ENCODE measurements around the gene MAN2C1.
"Not testable (repeated sequence)": the region's sequence is repeated elsewhere in the genome, so short reads cannot be mapped to it uniquely, and the experiment has no call there.

Gene MAN2C1

DNA sequence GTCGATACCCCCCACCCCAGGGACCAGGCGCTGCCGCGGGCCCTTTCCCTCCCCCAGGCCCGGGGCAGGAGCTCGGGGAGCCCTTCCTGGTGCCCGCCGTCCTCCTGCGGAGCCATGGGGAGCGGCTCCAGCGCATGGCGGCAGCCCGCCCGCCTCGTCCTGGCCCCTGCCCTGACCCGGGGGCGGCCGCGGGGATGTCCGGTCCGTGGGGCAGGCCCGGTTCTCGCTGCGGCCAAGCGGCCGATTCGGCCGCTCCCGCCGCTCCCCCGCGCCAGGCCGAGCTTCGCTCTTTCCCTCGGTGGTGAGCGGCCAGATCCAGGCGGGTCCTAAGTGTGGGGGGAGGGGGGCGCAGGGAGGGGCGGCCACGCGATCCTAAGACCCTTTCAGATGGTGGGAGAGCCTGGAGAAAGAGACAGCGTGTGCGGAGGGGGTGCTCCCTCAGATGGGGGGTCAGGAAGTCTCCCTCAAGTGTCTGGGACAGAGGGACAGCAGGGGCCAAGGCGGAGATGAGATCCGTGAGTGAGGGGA is 20.3 kb downstream of the MAN2C1 start:
- DNase-seq (ENCODE audit: low spot score): no peak
- in situ Hi-C loops (cut with MboI; ENCODE audit: low sequenced_read_pairs, unreplicated experiment): no loop called here
- TF ChIP-seq, protein P1, sequence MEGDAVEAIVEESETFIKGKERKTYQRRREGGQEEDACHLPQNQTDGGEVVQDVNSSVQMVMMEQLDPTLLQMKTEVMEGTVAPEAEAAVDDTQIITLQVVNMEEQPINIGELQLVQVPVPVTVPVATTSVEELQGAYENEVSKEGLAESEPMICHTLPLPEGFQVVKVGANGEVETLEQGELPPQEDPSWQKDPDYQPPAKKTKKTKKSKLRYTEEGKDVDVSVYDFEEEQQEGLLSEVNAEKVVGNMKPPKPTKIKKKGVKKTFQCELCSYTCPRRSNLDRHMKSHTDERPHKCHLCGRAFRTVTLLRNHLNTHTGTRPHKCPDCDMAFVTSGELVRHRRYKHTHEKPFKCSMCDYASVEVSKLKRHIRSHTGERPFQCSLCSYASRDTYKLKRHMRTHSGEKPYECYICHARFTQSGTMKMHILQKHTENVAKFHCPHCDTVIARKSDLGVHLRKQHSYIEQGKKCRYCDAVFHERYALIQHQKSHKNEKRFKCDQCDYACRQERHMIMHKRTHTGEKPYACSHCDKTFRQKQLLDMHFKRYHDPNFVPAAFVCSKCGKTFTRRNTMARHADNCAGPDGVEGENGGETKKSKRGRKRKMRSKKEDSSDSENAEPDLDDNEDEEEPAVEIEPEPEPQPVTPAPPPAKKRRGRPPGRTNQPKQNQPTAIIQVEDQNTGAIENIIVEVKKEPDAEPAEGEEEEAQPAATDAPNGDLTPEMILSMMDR (IDR thresholded peaks at IDR 0.05; ENCODE audit: borderline replicate concordance, control extremely low read depth, extremely low read depth, insufficient read depth, missing control alignments): no peak

DNA sequence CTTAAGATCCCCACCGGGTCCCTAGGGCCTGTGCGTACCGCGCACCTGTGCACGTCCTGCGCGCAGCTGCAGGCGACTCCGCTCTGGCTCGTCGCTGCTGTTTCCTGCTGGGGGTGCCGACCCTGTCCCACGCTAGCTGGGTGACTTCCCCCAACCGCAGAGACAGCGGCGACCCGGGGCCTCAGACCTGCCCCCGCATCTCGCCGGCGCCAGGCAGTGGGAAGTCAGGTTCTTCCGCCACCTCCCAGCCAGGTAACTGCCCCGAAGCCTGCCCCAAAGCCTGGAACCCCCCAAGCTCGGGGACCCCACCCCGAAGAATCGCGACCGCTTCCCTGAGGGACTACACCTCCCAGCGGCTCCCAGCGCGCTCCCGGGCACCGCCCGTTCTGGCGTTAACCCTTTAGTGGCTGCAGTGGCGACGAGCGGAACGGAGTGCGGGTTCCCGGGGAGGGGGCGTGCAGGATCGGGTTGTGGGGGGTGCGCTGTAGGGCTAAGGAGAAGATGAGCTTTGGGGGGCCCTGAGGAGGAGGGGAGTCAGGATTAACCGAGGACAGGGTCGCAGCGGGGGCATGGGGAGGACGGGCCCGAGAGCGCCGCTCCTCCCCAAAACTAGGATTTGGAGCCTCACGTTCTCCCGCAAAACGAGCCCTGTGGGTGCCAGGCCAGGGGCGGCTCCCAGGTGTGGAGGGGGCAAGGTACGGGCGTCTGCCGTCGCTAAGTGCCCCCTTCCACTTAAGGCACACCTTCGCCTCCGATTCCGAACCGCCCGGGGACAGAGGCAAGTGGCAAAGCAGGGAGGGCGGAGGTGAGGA is 21.0 kb downstream of the MAN2C1 start:
- TF ChIP-seq, protein P1 (IDR thresholded peaks at IDR 0.05; ENCODE audit: borderline replicate concordance, control extremely low read depth, extremely low read depth, insufficient read depth, missing control alignments): no peak
- DNase-seq (ENCODE audit: low spot score): peak; percentile 77
- in situ Hi-C loops (cut with MboI; ENCODE audit: low sequenced_read_pairs, unreplicated experiment): no loop called here

DNA sequence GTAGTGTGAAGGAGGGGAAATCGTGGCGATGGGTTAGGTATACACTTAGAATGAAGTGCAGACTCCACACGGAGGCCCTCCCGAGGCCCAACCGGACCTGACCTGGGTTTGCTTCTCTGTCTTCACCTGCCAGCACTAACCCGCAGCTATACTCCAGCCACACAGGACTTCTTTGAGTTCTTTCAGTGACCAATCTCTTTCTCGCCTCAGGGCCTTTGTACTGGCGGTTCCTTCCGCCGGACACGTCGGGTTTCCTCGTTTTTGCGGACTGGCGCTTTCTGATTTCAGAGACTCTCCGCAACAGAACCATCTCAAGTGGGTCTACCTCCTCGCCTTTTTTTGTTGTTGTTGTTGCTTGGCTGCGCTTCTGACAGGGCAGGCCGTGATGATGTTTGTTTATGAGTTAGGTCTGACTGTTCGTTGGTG is 21.6 kb downstream of the MAN2C1 start, which contains the start of gene NEIL1:
NEIL1 (plus strand) TSS at position 244 of the 426 bp plus-strand sequence. CDS start 1,867 bp downstream, outside the sequence.
- in situ Hi-C loops (cut with MboI; ENCODE audit: low sequenced_read_pairs, unreplicated experiment): no loop called here
- no peak for DNase-seq (ENCODE audit: low spot score)
- TF ChIP-seq, protein P1 (IDR thresholded peaks at IDR 0.05; ENCODE audit: borderline replicate concordance, control extremely low read depth, extremely low read depth, insufficient read depth, missing control alignments): no peak

DNA sequence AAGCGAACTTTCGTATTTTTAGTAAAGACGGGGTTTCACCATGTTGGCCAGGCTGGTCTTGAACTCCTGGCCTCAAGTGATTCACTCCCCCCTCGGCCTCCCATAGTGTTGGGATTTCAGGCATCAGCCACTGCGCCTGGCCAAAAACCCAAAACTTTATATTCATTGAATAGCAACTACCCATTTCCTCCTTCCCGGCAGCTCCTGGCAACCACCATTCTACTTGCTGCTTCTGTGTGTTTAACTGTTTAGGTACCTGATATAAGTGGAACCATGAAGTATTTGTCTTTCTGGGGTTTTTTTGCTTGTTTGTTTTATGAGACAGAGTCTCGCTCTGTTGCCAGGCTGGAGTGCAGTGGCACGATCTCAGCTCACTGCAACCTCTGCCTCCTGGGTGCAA is 24.5 kb downstream of the MAN2C1 start:
- DNase-seq (ENCODE audit: low spot score); in situ Hi-C loops (cut with MboI; ENCODE audit: low sequenced_read_pairs, unreplicated experiment): not testable (repeated sequence)

DNA sequence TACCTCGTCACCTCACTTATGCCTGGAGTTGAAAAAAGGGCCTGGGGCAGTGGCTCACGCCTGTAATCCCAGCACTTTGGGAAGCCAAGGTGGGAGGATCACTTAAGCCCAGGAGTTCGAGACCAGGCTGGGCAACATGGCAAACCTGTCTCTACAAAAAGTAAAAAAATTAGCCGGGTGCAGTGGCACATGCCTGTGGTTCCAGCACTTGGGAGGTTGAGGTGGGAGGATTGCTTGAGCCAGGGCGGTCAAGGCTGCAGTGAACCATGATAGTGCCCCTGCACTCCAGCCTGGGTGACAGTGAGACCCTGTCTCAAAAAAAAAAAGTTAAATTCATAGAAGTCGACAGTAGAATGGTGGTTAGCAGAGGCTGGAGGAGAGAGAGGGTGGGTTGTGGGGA is 26.2 kb downstream of the MAN2C1 start:
- TF ChIP-seq, protein P1 (IDR thresholded peaks at IDR 0.05; ENCODE audit: borderline replicate concordance, control extremely low read depth, extremely low read depth, insufficient read depth, missing control alignments): no peak
- no peak for DNase-seq (ENCODE audit: low spot score)
- in situ Hi-C loops (cut with MboI; ENCODE audit: low sequenced_read_pairs, unreplicated experiment): no loop called here

DNA sequence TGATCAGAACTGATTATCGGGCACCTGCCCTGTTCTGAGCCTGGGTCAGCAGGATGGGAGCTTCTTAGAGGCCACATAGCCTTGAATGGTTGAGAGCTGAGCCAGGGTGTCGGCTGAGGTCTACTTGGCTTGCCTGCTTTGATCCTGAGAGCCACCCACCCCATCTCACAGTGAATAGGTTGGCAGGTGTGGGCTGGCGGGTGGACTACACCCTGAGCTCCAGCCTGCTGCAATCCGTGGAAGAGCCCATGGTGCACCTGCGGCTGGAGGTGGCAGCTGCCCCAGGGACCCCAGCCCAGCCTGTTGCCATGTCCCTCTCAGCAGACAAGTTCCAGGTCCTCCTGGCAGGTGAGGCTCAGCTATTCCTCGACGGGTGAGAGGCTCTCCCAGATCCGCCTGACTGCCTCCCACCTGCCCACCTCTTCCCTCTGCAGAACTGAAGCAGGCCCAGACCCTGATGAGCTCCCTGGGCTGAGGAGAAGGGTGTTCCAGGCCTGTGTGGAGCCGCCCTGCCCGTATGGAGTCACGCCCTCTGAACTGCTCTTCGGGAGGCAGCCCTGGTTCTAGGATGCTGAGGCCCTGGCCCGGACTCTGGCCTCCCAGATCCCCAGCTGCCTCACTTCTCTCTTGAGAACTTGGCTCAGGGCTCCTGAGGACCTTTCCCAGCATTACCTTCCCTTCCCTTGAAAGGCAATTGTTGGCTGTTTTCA is 28.7 kb downstream of the MAN2C1 start:
- TF ChIP-seq, protein P1 (IDR thresholded peaks at IDR 0.05; ENCODE audit: borderline replicate concordance, control extremely low read depth, extremely low read depth, insufficient read depth, missing control alignments): no peak
- in situ Hi-C loops (cut with MboI; ENCODE audit: low sequenced_read_pairs, unreplicated experiment): no loop called here
- DNase-seq (ENCODE audit: low spot score): no peak
